ENCODE data around the gene FABP3. TPM values are rescaled to one million over a fixed set of nuclear protein-coding genes. Genes with fewer than 3 reads are reported as not detected.

The FABP3 gene
- total and polyA plus RNA-seq, 4 experiments from 2014 or later = 1.2 TPM; not detected in 3

- H3K36me3 Mint-ChIP-seq = no peaks in the 10 kb centered on the region
- peaks cover 34 to 54% of the 10 kb centered on the region in 2 donors for H3K27me3 Mint-ChIP-seq
- peak overlapping the region in 1 of 8 donors; percentile 48 for H3K4me3 Mint-ChIP-seq
- ChIA-PET CTCF (ENCODE audit: partially characterized antibody) (no interaction called here), POLR2A (ENCODE audit: partially characterized antibody) (no interaction called here)
- peaks cover 22% of the 10 kb centered on the region for H3K27me3 ChIP-seq (ENCODE audit: insufficient read depth, low read length)
- peaks cover 12% of the 10 kb centered on the region for H3K4me1 ChIP-seq (ENCODE audit: insufficient read depth, low read length)
- no peak overlapping the region for H3K27ac Mint-ChIP-seq
- H3K9me3 Mint-ChIP-seq = peaks cover 0 to 5% (median 0%) of the 10 kb centered on the region in 8 donors
- no peak overlapping the region for H3K4me3 ChIP-seq (ENCODE audit: low read length in 2 of 2)
- intact Hi-C loops (cut with micrococcal nuclease) = no loop called here
- H3K36me3 ChIP-seq (ENCODE audit: insufficient read depth, low read length) = no peaks in the 10 kb centered on the region
- no peak overlapping the region for H3K27ac ChIP-seq (ENCODE audit: low read depth, low read length)
- H3K9me3 ChIP-seq (ENCODE audit: control insufficient read depth in 1 of 2, low read length in 2 of 2) = no peaks in the 10 kb centered on the region
- no peak for DNase-seq
- peaks cover 5 to 12% (median 6%) of the 10 kb centered on the region in 4 donors for H3K4me1 Mint-ChIP-seq
Observed at GRCh38 chr1:31415658-31416057, 42.8 kb upstream of the FABP3 start.

GRCh38 chr1:31414980-31415370, 42.1 kb upstream of the FABP3 start:
- CTCF ChIA-PET (ENCODE audit: partially characterized antibody) = no interaction called here
- Mint-ChIP-seq H3K4me1 (peaks cover 5 to 12% (median 6%) of the 10 kb centered on the region in 4 donors), H3K4me3 (peak overlapping the region in 4 of 8 donors; percentile 22 to 99 (median 32)), H3K36me3 (no peaks in the 10 kb centered on the region), H3K9me3 (peaks cover 0 to 5% (median 0%) of the 10 kb centered on the region in 8 donors), H3K27me3 (peaks cover 39 to 57% of the 10 kb centered on the region in 2 donors), H3K27ac (no peak overlapping the region)
- Histone ChIP-seq H3K4me1 (ENCODE audit: insufficient read depth, low read length) (peaks cover 12% of the 10 kb centered on the region), H3K36me3 (ENCODE audit: insufficient read depth, low read length) (no peaks in the 10 kb centered on the region), H3K9me3 (ENCODE audit: control insufficient read depth in 1 of 2, low read length in 2 of 2) (no peaks in the 10 kb centered on the region), H3K27ac (ENCODE audit: low read depth, low read length) (no peak overlapping the region), H3K4me3 (ENCODE audit: low read length in 2 of 2) (no peak overlapping the region), H3K27me3 (ENCODE audit: insufficient read depth, low read length) (peaks cover 25% of the 10 kb centered on the region)
- POLR2A ChIA-PET (ENCODE audit: partially characterized antibody) = no interaction called here
- no peak for DNase-seq
- intact Hi-C loops (cut with micrococcal nuclease) = no loop called here

DNA sequence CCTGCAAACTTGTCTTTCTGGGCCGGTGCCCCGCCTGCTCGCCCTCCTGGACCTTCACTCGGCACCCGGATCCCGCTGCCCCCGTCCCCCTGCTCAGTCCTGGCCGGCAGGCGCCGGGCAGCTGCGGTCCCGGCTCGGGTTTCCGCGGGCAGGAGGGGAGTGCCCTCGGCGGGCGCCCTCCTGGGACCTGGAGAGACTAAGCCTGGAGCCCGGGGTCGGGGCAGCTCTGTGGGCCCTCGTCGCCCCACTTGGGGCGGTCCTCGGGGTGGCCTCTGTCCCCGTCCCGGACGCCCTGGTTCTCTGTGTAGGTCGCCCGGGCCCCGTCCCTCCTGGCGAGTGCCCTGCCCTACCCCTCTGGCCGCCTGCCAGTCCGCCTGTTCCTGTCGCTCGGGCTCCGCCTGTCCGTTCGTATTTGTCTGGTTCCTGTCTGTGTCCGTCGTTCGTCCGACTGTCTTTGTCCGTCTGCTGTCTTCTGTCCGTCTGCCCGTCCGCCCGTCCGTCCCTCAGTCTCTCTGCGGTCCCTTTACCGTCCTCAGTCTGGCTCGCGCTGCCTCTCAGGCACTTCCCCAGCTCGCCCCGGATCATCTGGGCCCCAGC, 40.6 kb upstream of the FABP3 start:
- DNase-seq = peak in 3 of 5 donors; percentile 11 to 30 (median 17)
- H3K27ac Mint-ChIP-seq = peak overlapping the region in 2 of 7 donors; percentile 52 to 66
- Histone ChIP-seq H3K27ac (ENCODE audit: low read depth, low read length) (no peak overlapping the region), H3K4me3 (ENCODE audit: low read length in 2 of 2) (peak overlapping the region in 1 of 2 donors; percentile 49), H3K36me3 (ENCODE audit: insufficient read depth, low read length) (no peaks in the 10 kb centered on the region), H3K9me3 (ENCODE audit: control insufficient read depth in 1 of 2, low read length in 2 of 2) (no peaks in the 10 kb centered on the region), H3K27me3 (ENCODE audit: insufficient read depth, low read length) (peaks cover 29% of the 10 kb centered on the region), H3K4me1 (ENCODE audit: insufficient read depth, low read length) (peaks cover 12% of the 10 kb centered on the region)
- no peaks in the 10 kb centered on the region for H3K36me3 Mint-ChIP-seq
- peaks cover 40 to 62% of the 10 kb centered on the region in 2 donors for H3K27me3 Mint-ChIP-seq
- POLR2A ChIA-PET (ENCODE audit: partially characterized antibody) = interaction anchor here (0.5 to 1.2 kb wide), 2 partner anchors 19 to 387 kb away, joined by 4 read pairs; no protein-coding TSS in a partner anchor
- H3K4me1 Mint-ChIP-seq = peaks cover 5 to 12% (median 6%) of the 10 kb centered on the region in 4 donors
- H3K4me3 Mint-ChIP-seq = peak overlapping the region; percentile 89 to 99 (median 92)
- H3K9me3 Mint-ChIP-seq = peaks cover 0 to 5% (median 0%) of the 10 kb centered on the region in 8 donors
- intact Hi-C loops (cut with micrococcal nuclease) = no loop called here
- CTCF ChIA-PET (ENCODE audit: partially characterized antibody) = no interaction called here

GRCh38 chr1:31412732-31413404, 40.0 kb upstream of the FABP3 start, which contains the start of gene SERINC2:
TSS of gene SERINC2 (plus strand) at chr1:31413213. CDS start at chr1:31413266, 53 bp downstream.
- ChIA-PET POLR2A (ENCODE audit: partially characterized antibody) (interaction anchor here (1.2 kb wide), 1 partner anchor 18 kb away, joined by 4 read pairs; no protein-coding TSS in a partner anchor), CTCF (ENCODE audit: partially characterized antibody) (interaction anchor here (2.4 to 3.2 kb wide), 2 partner anchors 9 to 18 kb away, joined by 6 to 16 read pairs; no protein-coding TSS in a partner anchor)
- Histone ChIP-seq H3K36me3 (ENCODE audit: insufficient read depth, low read length) (no peaks in the 10 kb centered on the region), H3K4me1 (ENCODE audit: insufficient read depth, low read length) (peaks cover 12% of the 10 kb centered on the region), H3K27me3 (ENCODE audit: insufficient read depth, low read length) (peaks cover 29% of the 10 kb centered on the region), H3K4me3 (ENCODE audit: low read length in 2 of 2) (peak within 1 kb of the TSS in 1 of 2 donors; percentile 49), H3K9me3 (ENCODE audit: control insufficient read depth in 1 of 2, low read length in 2 of 2) (no peaks in the 10 kb centered on the region), H3K27ac (ENCODE audit: low read depth, low read length) (no peak within 1 kb of the TSS)
- H3K36me3 Mint-ChIP-seq = no peaks in the 10 kb centered on the region
- H3K4me1 Mint-ChIP-seq = peaks cover 5 to 12% (median 6%) of the 10 kb centered on the region in 4 donors
- H3K9me3 Mint-ChIP-seq = peaks cover 0 to 5% (median 0%) of the 10 kb centered on the region in 8 donors
- peak within 1 kb of the TSS in 3 of 7 donors; percentile 43 to 66 (median 52) for H3K27ac Mint-ChIP-seq
- peaks cover 40 to 65% of the 10 kb centered on the region in 2 donors for H3K27me3 Mint-ChIP-seq
- DNase-seq = peak in 3 of 5 donors; percentile 12 to 28 (median 14)
- H3K4me3 Mint-ChIP-seq = peak within 1 kb of the TSS; percentile 89 to 99 (median 92)
- intact Hi-C loops (cut with micrococcal nuclease) = no loop called here

DNA sequence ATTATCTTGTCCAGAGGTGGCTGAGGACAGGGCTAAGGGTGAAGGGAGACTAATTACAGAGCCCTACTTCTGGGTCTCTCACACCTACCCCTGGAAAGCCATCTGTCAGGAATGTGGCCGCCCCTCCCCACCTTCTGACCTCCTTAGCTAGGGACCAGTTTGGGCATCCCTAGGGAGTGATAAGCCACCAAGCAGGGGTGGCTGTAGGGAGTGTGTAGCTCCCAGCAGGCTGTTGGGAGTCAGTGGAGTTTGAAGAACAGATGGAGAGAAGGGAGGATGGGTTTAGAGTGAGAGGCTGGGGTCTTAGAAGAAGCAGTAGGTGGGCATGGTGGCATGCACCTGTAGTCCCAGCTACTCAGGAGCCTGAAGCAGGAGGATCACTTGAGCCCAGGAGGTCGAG, 39.3 kb upstream of the FABP3 start:
- Mint-ChIP-seq H3K4me3 (peak overlapping the region; percentile 64 to 85 (median 76)), H3K27ac (peak overlapping the region in 1 of 7 donors; percentile 43), H3K9me3 (peaks cover 0 to 3% (median 0%) of the 10 kb centered on the region in 8 donors), H3K4me1 (peaks cover 5 to 12% (median 6%) of the 10 kb centered on the region in 4 donors), H3K27me3 (peaks cover 38 to 62% of the 10 kb centered on the region in 2 donors), H3K36me3 (no peaks in the 10 kb centered on the region)
- Histone ChIP-seq H3K27ac (ENCODE audit: low read depth, low read length) (no peak overlapping the region), H3K4me3 (ENCODE audit: low read length in 2 of 2) (no peak overlapping the region), H3K27me3 (ENCODE audit: insufficient read depth, low read length) (peaks cover 29% of the 10 kb centered on the region), H3K9me3 (ENCODE audit: control insufficient read depth in 1 of 2, low read length in 2 of 2) (no peaks in the 10 kb centered on the region), H3K36me3 (ENCODE audit: insufficient read depth, low read length) (no peaks in the 10 kb centered on the region), H3K4me1 (ENCODE audit: insufficient read depth, low read length) (peaks cover 12% of the 10 kb centered on the region)
- no peak for DNase-seq
- POLR2A ChIA-PET (ENCODE audit: partially characterized antibody) = no interaction called here
- CTCF ChIA-PET (ENCODE audit: partially characterized antibody) = interaction anchor here (2.4 to 3.2 kb wide), 2 partner anchors 10 to 18 kb away, joined by 6 to 16 read pairs; no protein-coding TSS in a partner anchor
- intact Hi-C loops (cut with micrococcal nuclease) = no loop called here

- Histone ChIP-seq H3K27ac (ENCODE audit: low read depth, low read length) (no peak overlapping the region), H3K4me3 (ENCODE audit: low read length in 2 of 2) (no peak overlapping the region), H3K9me3 (ENCODE audit: control insufficient read depth in 1 of 2, low read length in 2 of 2) (no peaks in the 10 kb centered on the region), H3K4me1 (ENCODE audit: insufficient read depth, low read length) (peaks cover 12% of the 10 kb centered on the region), H3K27me3 (ENCODE audit: insufficient read depth, low read length) (peaks cover 29% of the 10 kb centered on the region), H3K36me3 (ENCODE audit: insufficient read depth, low read length) (no peaks in the 10 kb centered on the region)
- H3K27me3 Mint-ChIP-seq = peaks cover 33 to 53% of the 10 kb centered on the region in 2 donors
- no peak for DNase-seq
- peaks cover 0 to 3% (median 0%) of the 10 kb centered on the region in 8 donors for H3K9me3 Mint-ChIP-seq
- intact Hi-C loops (cut with micrococcal nuclease) = no loop called here
- POLR2A ChIA-PET (ENCODE audit: partially characterized antibody) = no interaction called here
- no peak overlapping the region for H3K27ac Mint-ChIP-seq
- peak overlapping the region in 1 of 8 donors; percentile 12 for H3K4me3 Mint-ChIP-seq
- H3K36me3 Mint-ChIP-seq = no peaks in the 10 kb centered on the region
- CTCF ChIA-PET (ENCODE audit: partially characterized antibody) = interaction anchor here (2.4 to 3.2 kb wide), 2 partner anchors 11 to 16 kb away, joined by 6 to 16 read pairs; no protein-coding TSS in a partner anchor
- H3K4me1 Mint-ChIP-seq = peaks cover 5 to 12% (median 6%) of the 10 kb centered on the region in 4 donors
Observed at GRCh38 chr1:31410871-31411270, 38.0 kb upstream of the FABP3 start.
